Kidney capillary endothelial cell (primary cell): Measurements from ENCODE around the gene ADAM17.
"Not testable (repeated sequence)": the region's sequence is repeated elsewhere in the genome, so short reads cannot be mapped to it uniquely, and the experiment has no call there.

Source experiments
- DNase-seq: peaks from one replicate; pipeline ENCODE4 v3.0.0-alpha.2; 2018; ENCODE audit warnings: low spot score

The ADAM17 gene

DNA sequence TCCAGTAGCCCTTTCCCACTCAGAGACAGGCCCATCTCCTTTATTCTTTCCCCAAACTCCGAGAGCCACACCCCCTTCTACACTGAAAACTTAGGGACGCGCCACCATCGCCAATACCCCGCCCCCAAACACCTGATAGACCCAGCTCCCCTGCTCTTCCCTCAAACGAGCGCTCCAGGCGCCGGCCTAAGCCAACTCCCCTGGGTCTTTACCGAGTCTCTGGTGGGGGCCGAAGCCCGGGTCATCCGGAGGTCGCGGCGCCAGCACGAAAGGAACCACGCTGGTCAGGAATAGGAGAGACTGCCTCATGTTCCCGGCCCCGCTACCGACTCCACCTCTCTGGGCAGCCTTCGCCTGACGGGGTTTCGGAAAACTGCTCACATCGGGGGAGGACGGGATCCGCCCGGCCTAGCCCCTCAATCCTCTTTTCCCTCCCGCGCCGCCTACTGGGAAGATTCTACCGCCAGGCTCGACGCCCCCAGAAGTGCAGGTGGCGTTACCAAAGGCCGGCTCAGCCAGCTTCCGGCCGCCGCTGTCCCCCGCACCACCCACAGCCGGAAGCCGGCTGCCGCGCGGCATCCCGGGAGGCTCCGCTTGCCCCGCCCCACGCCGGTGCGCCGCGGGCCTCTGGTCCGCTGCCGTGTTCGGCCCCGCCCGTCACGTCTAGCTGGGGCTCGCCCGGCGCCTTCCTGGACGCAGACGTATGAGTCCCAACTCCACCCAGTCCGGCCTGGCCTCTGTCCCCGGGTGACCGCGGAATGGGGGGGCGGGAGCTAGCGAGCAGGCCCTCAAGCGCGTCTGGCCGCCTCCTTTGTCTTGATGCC, at the start of gene ADAM17:
ADAM17 (minus strand) TSS at position 534 of the 824 bp plus-strand sequence; CDS start at position 309, 225 bp downstream.
- DNase-seq = peak; percentile 97

DNA sequence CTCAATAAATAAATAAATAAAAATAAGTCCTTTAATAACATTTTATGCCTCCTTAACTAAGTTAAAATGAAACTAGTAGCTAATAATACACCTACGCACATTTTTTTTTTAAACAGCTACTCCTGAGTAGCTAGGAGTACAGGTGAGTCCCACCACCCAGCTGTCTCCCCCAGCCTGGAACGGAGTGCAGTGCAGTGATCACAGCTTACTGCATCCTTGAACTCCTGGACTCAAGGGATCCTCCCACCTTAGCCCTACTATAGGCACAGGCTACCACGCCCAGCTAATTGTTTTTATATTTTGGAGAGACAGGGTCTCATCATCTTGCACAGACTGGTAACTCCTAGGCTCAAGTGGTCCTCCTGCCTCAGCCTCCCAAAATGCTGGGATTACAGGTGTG, 46.8 kb upstream of the ADAM17 start:
- DNase-seq = no peak

DNA sequence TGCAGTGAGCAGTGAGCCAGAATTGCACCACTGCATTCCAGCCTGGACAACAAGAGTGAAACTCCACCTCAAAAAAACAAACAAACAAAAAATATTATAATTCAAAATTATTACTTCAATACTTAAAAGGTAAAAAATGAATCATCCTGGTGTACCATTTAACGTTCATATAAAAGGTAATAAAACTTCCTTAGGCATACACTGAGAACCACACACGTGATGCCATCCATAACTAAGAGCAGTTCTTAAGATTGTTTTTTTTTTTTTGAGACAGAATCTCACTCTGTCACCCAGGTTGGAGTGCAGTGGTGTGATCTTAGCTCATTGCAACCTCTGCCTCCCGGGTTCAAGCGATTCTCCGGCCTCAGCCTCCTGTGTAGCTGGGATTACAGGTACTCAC, 45.8 kb upstream of the ADAM17 start:
- DNase-seq = no peak

DNA sequence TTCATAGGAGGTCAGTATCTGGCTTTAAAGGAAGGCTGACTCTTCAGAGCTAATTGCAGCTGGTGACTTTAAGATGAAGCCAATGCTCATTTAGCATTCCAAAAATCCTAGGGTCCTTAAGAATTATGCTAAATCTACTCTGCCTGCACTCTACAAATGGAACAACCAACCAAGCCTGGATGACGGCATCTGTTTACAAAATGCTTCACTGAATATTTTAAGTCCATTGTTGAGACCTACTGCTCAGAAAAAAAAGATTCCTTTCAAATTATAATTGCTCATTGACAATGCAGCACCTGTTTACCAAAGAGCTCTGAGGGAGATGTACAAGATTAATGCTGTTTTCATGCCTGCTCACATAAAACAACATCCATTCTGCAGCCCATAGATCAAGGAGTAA, 43.8 kb upstream of the ADAM17 start:
- no peak for DNase-seq

DNA sequence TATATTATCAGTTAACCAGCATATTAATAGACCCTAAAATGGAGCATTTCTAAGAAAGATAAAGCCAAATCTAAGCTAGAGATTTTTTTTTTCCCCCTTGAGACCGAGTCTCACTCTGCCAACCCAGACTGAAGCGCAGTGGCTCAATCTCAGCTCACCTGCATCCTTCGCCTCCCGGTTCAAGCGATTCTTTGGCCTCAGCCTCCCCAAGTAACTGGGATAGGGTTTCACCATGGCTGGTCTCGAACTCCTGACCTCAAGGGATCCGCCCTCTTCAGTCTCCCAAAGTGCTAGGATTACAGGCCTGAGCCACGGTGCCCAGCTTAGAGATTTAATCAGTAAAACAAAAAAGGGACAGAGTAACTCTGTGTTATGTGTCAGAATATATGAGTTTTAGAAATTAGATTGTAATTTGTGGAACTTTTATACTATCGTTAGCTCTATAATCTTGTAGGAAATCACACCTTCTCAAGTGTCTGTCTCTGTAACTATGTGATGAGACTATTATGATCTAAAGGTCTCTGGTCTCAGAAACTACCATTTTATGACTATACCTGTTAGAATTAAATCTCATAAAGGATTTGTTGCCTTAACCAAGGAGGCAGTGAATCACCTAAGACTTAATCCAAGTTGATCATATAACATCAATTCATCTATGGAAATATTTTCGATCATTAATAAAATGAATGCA, 41.1 kb upstream of the ADAM17 start:
- no peak for DNase-seq

DNA sequence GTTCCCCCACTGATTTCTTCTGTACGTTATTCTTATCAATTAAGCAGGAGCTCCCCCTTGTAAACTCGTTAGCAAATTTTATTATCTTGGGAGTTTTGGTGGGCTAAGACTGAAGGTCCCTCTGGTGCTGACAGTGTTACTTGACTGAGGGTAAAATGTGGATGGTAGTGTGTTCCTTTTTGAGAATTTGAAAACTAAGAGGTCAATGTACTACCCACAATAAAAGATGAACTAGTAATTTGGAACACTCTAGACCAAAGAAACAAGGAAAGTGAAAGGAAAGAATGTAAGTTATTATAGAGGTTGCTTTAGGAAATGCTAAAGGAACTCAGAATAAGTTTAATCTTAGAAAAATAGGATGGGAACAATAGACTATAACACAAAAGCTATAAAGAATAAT, 40.1 kb upstream of the ADAM17 start:
- DNase-seq = no peak

DNA sequence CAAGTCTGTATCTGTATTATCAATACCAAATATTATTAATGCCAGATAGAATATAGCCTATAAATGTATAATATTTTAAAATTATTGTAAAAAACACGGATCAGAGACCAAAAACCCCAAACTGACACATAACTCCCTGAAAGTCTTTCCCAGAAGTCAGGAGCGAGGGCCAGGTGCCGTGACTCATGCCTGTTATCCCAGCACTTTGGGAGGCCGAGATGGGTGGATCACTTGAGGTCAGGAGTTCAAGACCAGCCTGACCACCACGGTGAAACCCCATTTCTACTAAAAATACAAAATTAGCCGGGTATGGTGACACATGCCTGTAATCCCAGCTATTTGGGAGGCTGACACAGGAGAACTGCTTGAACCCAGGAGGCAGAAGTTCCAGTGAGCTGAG, 39.6 kb upstream of the ADAM17 start:
- DNase-seq = not testable (repeated sequence)

DNA sequence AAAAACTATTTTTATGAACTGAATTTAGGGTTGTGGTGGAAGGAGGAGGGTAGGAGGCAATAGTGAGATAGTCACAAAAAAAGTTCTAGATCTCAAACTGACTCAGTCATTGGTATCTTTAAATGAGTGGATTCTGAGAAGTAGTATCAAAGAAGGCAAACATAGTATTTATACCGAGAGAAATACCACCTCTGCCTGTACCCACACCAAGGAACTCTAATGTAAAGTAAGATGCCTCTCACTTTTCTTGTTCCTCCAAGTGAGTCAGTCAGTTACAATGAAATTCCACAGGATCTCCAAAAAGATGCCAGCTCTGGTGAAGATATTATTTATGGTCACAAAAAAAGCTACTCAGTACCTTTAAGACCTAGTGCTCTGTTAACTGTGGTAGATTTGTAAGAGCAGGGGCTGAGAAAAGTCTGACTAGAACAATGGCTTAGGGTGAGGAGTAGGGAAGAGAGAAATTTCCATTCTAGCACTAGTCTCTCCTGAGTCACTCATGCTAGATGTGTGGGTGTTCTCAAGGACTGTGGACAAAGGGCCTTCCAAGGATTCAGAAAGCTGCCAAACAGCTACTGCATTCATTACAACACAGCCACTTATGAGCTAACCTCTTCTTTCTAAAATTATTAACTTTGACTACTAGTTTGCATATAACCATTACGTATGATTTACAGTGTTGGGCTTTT, 38.9 kb upstream of the ADAM17 start:
- DNase-seq = peak; percentile 79

DNA sequence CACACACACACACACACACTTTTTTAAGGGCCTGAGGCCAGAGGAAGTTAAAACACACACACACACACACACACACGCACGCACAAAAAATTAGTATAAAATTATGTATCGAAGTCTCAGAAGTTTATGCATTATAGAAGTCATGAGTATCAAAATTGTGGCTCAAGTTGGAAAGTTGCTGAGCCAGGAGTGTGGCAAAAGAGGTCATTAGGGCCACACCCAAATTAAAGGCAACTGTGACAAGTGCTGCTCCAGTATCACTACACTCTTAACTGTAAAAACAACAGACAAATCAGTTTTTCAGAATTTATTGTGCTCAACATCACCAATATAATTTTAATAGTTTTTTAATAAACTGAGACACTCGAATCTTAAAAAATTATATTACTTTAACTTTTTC, 38.3 kb upstream of the ADAM17 start:
- no peak for DNase-seq

DNA sequence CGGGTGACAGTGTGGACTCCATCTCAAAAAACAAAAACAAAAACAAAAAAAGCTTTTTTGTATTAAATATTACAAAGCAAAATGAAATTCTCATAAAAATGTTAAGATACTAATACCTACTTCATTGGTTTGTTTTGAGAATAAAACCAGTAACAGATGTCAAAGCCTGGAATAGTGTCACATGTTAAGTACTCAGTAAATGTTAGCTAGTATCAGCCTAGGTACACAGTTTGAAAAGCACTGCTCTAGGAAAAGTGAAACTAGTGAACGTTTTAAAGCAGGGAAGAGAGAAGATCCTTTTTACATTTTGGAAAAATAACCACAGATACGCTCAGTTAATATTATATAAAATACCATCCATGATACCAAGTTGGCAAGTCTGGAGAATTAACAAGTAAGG, 37.1 kb upstream of the ADAM17 start:
- DNase-seq = no peak

DNA sequence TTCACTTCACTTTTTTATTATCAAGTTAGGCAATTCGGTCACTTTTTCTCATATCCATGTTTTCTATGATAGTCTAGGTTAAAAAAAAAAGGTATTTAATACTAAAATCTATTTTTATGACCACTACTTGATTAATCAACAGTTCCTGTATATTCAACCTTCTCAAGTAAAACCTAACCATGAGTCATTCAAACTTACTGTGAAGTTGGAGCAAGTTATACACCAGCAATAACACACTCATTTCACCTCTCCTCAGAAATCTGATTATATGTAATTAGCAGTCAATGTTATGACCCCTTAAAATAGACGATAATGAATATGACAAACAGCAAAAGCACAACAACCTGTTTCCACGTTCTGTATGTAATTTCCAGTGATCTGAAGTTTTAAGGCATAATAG, 35.0 kb upstream of the ADAM17 start:
- peak; percentile 36 for DNase-seq

DNA sequence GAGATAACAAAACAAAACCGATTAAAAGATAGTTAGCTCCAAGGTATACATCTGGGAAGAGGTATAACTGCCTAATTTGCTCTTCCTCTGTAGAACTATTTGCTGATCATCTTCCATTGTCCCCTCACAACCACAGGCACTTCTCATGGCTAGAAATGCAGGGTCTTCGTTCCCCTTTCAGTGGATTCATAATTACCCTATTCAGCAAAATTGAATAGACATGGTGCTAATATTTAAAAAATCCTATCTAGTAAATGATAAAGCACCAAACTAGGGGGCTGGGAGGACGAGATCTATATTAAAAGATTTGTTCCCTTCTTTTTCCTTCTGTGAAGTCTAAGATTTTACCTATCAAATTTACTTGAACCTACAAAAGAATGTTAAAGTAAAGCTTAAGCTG, 30.8 kb upstream of the ADAM17 start:
- DNase-seq = no peak

DNA sequence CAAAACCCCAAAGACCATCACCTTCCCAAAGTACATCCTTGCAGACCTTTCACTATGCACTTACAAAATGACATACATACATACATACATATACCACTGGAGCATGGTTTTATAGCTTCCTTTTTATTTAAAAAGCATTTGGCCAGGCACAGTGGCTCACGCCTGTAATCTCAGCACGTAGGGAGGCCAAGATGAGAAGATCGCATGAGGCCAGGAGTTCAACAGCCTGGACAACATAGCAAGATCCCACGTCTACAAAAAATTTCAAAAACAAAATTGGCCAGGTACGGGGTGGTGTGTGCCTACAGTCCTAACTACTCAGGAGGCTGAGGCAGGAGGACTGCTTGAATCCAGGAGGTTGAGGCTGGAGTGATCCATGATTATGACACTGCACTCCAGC, 29.9 kb upstream of the ADAM17 start:
- DNase-seq = no peak

DNA sequence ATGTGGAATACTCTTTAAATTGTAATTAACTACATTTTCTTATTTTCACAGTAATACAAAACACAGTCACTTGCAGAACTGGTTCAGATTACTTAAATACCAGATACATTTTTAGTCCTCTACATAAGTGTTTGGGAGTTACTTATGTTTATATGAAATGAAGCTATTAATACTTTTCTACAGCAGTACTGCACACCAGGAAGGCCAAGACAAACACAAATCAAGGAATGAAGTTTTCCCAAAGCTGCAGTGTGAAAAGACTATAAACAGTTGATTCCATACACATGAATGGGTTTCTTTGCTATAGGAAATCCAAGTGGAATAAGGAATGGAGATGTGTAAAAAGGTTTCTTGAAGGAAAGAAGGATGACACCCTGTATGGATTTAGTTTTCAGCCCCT, 29.3 kb upstream of the ADAM17 start:
- not testable (repeated sequence) for DNase-seq

DNA sequence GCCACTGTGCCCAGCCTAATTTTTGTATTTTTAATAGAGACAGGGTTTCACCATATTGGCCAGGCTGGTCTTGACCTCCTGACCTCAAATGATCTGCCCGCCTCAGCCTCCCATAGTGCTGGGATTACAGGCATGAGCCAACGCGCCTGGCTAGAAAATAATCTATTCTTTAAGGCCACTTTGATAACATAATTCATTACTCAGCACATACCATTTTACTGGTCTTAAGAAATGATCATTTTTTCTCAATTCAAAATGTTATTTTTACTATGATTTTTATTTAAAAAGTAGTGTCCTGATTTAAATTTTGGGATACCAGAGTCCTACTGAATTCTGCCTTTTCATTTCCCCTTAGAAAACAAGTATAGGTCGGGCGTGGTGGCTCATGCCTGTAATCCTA, 27.0 kb upstream of the ADAM17 start:
- DNase-seq = no peak

DNA sequence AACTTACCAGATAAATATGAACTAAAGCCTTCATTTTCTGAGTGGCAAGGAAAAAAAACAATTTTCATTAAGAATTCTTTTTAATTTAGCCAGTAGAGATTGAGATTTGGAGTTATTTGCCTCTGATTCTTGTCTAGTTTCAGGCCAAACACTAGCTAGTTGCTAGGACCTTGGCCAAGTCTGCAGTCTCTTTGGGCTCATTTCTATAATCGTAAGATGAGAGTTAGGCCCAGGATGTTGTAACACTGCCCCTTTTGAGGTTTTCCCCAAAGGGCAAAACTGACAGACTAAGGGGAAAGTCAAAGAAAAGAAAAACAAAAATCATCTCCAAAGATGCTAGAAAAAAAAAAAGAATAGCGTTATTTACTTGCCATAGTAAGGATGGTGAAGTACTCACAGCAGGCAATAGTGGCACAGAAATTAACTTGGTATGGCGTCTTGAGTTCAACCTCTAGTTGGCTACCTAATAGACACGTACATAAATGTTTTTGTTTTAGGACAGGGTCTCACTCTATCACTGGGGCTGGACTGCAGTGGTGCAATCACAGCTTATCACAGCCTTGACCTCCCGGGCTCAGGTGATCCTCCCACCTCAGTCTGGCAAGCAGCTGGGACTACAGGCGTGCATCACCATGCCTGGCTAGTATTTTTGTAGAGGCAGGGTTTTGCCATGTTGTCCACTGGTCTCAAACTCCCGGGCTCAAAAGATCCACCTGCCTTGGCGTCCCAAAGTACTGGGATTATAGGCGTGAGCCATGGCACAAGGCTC, 23.0 kb upstream of the ADAM17 start:
- DNase-seq = no peak

DNA sequence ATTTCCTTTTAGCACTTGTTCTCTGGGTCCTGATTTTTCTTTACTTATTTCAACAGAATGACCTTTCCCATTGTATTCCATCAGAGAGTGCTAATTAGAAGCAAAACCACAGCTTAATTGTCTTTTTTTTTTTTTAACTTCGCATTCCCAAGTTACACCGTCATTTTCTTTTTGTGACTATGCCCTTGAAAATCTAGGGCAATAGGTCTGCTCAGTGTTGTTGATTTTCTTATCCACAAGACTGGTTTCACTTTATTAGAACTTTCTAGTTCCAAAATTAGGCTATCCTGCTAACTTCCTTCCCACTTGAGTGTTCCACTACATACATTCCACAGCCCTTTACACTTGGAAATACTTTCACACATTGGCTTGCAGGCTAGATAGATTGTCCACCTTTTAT, 18.7 kb upstream of the ADAM17 start:
- DNase-seq = no peak

DNA sequence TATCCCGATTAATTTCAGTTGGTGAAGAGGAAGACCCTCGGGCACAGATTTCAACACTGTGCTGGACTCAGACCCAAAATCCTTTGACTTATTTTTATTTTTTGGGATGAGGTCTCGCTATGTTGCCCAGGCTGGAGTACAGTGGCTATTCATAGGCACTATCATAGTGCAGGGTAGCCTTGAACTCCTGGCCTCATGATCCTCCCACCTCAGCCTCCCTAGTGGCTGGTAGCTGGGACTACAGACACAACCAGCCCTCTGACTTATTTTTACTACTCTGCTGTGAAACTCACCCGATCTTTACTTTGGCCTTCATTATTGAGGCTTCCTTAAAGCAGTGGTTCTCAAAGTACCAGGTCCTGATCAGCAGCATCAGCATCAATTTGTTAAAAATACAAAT, 18.2 kb upstream of the ADAM17 start:
- no peak for DNase-seq

DNA sequence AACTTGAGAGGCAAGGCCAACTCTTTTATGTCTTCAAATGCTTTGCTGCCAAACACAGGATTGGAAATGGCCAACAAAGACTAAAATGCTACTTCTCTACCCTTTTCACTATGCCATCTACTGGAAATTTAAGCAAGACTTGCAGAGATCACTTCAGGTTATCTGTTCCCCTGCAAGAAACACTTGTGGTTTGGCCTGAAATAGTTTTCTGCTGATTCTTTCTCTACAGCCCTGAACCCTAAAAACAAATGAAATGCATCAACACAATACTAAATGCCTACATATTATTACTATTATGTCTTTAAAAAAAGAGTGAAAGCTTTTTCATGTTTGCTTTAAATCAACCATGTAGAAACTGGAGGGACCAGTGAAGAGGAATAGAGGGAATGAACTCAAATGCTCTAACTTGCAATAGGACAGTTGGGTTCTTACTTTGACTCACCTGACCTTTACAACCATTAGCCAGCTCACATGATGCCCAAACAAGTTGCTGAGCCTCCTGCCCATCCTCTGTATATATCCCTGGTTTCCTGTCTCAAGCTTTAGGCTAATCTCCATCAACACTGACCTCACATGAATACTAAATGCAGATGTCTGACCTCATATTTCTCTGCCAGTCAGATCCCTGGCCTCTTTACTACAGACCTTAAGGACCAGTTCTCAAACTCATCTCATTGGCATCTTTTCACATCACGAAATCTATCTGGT, 17.5 kb upstream of the ADAM17 start:
- no peak for DNase-seq

DNA sequence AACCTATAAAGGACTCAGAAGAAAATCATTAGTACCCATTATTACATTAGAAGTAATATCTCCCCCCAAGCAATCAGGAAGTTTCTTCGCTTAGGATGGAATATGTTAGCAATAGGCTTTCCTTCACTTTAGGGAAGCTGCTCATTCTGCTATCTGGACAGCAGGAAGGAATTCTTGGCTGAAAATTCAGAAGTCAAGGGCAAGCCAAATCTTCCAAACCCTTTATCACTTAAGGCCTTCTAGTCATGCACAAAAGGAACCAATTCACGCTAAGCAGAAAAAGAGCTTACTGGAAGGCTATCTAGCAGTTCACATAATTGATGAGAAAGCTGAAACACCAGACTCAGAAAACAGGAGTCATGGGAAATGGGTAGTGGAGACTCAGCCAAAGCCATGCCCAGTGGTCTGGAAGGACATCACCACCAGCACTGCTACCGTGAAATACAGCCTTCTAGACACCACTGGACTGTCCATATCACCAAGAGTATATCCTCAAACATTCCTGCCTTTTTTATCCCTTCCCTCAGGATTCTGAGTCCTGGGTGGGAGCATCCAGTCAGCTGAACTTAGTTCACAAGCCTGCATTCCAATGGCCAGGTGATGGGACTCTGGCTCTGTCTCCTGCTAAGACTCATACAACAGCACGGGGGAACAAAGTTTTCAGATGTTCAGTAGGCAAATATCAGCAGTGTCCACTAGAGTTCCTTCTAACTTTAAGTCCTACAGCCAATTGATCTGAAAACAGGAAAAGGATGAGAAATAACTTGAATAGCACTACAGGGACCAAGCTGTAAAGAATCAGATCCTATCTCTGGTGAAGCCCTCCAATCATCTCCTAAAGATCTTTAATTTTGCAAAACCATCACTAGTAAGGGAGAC, 14.8 kb upstream of the ADAM17 start:
- no peak for DNase-seq
